ENCODE measurements around the gene CNTF.

DNA sequence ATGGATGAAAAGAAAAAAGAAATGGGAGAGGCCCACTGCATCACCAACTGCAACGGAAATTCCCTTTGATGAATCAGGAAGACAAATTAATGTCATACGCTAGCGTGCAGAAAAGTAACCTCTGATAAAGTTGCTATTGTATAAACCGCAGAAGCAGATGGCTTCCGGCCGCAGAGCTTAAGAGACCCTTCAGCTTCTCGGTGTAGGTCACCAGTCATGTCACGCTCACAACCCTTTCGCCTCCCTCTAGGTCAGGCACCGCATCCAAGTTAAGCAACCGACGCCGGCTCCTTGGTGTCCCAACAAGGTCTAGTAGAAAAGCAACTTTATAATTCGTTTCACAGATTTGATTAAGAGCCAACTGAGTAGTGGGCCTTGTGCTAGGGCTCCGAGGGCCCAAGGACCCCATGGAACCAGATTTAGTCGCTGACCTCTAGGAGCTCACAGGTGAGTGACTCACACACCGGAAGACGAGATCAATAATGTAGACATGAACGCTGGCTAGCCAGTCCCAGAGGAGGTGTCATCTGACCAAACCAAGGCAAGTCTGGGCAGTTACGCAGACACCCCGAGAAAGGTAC, 44.8 kb upstream of the CNTF start:
- TF ChIP-seq POLR2A (IDR thresholded peaks at IDR 0.05; ENCODE audit: extremely low read depth, insufficient read length), result peak; percentile 56
- TF ChIP-seq, protein P1, sequence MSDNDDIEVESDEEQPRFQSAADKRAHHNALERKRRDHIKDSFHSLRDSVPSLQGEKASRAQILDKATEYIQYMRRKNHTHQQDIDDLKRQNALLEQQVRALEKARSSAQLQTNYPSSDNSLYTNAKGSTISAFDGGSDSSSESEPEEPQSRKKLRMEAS (IDR thresholded peaks at IDR 0.05; ENCODE audit: low read depth, low read length), result peak; percentile 80
- TF ChIP-seq CTCF (IDR thresholded peaks at IDR 0.05; ENCODE audit: low read depth, low read length), result no peak

All from NB4 (cell line).